ENCODE data around the gene AEBP2.
"Not testable (repeated sequence)": the region's sequence is repeated elsewhere in the genome, so short reads cannot be mapped to it uniquely, and the experiment has no call there.

AEBP2 gene

GRCh38 chr12:19439059-19440018 lies at the start of gene AEBP2:
AEBP2 (plus strand) TSS chr12:19439492; CDS start chr12:19439700, 208 bp downstream.
- no peak for DNase-seq

- DNase-seq = no peak
Observed at GRCh38 chr12:19390051-19390598, 49.2 kb upstream of the AEBP2 start.

GRCh38 chr12:19392644-19393043 lies 46.6 kb upstream of the AEBP2 start:
- DNase-seq = not testable (repeated sequence)

- DNase-seq = no peak
Observed at GRCh38 chr12:19394385-19394784, 44.9 kb upstream of the AEBP2 start.

GRCh38 chr12:19397534-19397933 lies 41.8 kb upstream of the AEBP2 start:
- no peak for DNase-seq

- DNase-seq = no peak
Observed at GRCh38 chr12:19398376-19399363, 40.6 kb upstream of the AEBP2 start.

GRCh38 chr12:19400649-19401285 lies 38.5 kb upstream of the AEBP2 start:
- DNase-seq = not testable (repeated sequence)

- DNase-seq = no peak
Observed at GRCh38 chr12:19402211-19402610, 37.1 kb upstream of the AEBP2 start.

GRCh38 chr12:19402743-19403431 lies 36.4 kb upstream of the AEBP2 start:
- DNase-seq = no peak

GRCh38 chr12:19404242-19404880 lies 34.9 kb upstream of the AEBP2 start:
- no peak for DNase-seq

GRCh38 chr12:19409376-19409775 lies 29.9 kb upstream of the AEBP2 start:
- no peak for DNase-seq

GRCh38 chr12:19410211-19410610 lies 29.1 kb upstream of the AEBP2 start:
- DNase-seq = no peak

GRCh38 chr12:19410629-19411185 lies 28.6 kb upstream of the AEBP2 start:
- DNase-seq = no peak

GRCh38 chr12:19411234-19412204 lies 27.8 kb upstream of the AEBP2 start:
- DNase-seq = no peak

GRCh38 chr12:19412844-19413243 lies 26.4 kb upstream of the AEBP2 start:
- DNase-seq = no peak

GRCh38 chr12:19413582-19413981 lies 25.7 kb upstream of the AEBP2 start:
- not testable (repeated sequence) for DNase-seq

- DNase-seq = no peak
Observed at GRCh38 chr12:19415563-19415962, 23.7 kb upstream of the AEBP2 start.

- no peak for DNase-seq
Observed at GRCh38 chr12:19419086-19419485, 20.2 kb upstream of the AEBP2 start.

- DNase-seq = no peak
Observed at GRCh38 chr12:19421503-19422282, 17.6 kb upstream of the AEBP2 start.
